ENCODE measurements around the gene GPD2.

- no peak for TF ChIP-seq CTCF (IDR thresholded peaks at IDR 0.05)
- TF ChIP-seq POLR2A (IDR thresholded peaks at IDR 0.05), result no peak
Observed at GRCh38 chr2:156465573-156465972, 29.4 kb downstream of the GPD2 start.
